ENCODE measurements around the gene SNORC. TPM values are rescaled to one million over a fixed set of nuclear protein-coding genes. Genes with fewer than 3 reads are reported as not detected.
"Not testable (repeated sequence)": the region's sequence is repeated elsewhere in the genome, so short reads cannot be mapped to it uniquely, and the experiment has no call there.

The SNORC gene
- 2.8 and 3.1 TPM in 2 replicates for total RNA-seq (2014; rRNA removed; shearing (Covaris generic))
- 11.4 and 47.7 TPM in 2 replicates for polyA plus RNA-seq (2014; cell fraction: nucleus; rRNA removed)

DNA sequence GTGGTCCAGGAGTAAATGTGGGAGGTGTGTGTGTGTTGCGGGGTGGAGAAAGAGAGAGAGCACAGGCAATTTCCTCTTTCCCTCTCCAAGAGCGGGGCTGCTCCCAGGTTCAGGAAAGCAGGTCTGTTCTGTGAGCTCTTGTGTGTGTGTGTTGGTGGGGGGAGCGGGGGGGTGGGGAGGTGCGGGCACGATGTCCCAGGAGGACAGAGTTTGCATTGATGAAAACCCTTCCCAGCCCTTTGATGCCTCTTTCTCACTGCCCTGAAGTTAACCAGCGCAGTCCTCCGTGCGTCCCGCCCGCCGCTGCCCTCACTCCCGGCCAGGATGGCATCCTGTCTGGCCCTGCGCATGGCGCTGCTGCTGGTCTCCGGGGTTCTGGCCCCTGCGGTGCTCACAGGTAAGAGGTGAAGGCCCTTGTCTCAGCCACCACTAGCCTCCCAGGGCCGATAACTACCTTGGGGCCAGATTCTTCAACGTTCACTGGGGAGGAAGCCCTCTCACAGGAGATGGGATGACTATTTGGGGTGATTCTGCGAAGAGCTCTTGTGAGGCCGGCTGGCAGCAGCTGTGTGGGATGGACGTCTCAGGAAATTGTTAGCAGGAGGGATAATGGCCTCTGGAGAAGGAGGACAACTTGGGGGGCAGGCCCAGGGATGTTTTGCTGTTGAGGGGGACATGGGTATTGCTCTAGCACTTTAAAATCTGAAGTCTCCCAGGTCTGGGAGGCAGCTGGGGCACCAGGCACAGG, at the start of gene SNORC:
Gene SNORC (plus strand): TSS at position 247 of the 748 bp plus-strand sequence. CDS start 78 bp downstream, at position 325.
- no peak for DNase-seq (ENCODE audit: extremely low read depth, low read depth)

GRCh38 chr2:232829988-232830387, 40.1 kb upstream of the SNORC start:
- DNase-seq (ENCODE audit: extremely low read depth, low read depth): no peak

DNA sequence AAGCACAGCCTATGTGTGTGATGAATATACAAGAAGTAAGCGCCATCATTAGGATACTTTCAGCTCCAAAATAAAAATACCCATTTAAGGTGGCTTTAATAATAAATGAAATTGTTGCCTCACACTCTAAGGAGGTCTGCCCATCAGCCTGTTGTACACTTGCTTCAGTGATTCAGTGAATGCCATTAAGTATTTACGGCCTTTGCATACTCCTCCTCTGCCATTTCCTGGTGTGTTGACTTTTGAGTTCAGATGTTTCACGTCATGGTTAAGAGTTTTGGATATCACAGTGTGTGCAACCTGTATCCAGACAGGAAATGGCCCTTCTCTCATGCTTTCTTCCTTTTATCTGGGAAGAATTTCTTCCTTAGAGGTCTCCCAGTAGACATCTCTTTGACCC, 38.6 kb upstream of the SNORC start:
- DNase-seq (ENCODE audit: extremely low read depth, low read depth): no peak

- DNase-seq (ENCODE audit: extremely low read depth, low read depth): no peak
Observed at GRCh38 chr2:232833830-232834229, 36.2 kb upstream of the SNORC start.

DNA sequence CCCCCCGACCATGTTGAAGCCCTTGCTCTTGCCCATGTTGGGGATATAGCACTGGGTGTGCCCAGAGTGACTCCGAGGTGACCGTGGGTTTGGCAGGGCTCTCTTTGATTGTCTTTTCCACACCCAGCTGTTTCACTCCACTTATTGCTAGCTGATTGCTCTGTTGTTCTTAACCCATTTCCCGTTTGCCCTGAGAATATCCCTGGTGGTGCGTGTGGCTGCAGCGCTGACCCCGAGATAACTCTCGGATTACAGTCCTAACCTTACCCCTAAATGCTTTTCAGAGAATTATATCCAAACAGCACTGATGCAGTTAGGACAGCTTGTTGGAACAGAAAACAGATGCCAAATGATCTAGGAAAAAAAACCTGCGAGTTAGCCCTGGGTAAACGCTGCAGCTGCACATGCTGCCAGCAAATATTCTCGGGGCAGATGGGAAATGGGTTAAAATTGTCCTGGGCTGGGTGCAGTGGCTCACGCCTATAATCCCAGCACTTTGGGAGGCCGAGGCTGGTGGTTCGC, 34.3 kb upstream of the SNORC start:
- DNase-seq (ENCODE audit: extremely low read depth, low read depth): no peak

DNA sequence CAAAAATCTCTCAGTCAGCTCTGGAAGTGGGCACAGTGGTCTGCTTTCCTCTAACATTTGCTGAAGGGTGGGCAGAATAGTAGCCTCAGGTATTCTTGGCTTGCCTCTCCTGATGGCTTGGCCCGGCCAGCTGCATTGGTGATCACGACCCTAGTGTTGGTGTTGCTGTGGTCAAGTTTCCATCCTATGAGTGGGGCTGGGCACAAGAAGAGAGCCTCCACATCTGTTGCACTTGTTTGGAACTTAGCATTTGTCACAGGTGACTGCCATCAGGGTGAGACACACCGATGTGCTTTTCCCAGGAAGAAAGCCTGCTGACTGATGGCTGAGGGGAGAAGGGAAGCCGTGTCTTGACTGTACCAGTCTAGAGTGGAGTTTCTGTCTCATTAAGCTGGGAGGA, 33.1 kb upstream of the SNORC start:
- no peak for DNase-seq (ENCODE audit: extremely low read depth, low read depth)

DNA sequence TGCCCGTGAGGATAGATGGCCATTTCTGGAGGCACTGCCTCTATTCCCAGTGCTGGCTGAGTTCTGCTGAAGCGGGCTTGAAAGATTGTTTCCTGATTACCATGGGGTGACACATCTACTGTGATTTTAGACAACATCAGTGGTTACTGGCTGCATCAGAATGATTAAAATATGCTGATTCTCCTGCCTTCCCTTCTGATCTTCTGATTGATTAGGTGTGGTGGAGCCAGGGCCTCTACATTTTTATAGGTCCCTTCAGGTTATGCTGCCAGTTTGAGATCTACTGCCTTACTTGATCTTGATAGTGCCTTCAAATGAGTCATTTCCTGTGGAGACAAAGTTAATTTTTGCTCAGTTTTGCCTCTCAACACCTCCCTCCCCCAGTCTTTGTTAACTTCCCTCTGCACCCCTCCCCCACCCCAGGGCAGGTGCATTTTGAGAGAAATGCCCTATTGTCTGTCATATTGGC, 31.6 kb upstream of the SNORC start:
- DNase-seq (ENCODE audit: extremely low read depth, low read depth): no peak

- DNase-seq (ENCODE audit: extremely low read depth, low read depth): no peak
Observed at GRCh38 chr2:232839411-232840079, 30.5 kb upstream of the SNORC start.

- no peak for DNase-seq (ENCODE audit: extremely low read depth, low read depth)
Observed at GRCh38 chr2:232842689-232843088, 27.4 kb upstream of the SNORC start.

- no peak for DNase-seq (ENCODE audit: extremely low read depth, low read depth)
Observed at GRCh38 chr2:232843834-232844233, 26.2 kb upstream of the SNORC start.

DNA sequence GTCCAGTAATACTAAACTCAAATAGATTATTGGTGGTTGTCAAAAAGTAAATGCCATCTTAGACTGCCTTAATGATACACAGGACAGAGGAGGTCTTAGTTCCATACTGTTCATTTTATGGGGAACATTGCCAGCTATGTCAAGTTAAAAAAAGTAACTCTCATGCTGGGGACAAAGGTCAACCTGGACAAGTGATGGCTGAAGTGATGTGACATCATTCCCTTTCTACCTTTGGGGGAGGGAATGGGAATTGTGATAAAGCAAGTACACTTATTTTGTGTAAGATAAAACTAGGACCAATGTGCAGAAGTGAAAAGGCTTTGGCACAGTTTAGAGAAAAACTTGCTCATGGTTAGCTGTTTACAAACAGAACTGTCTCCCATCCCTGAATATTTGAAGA, 24.0 kb upstream of the SNORC start:
- no peak for DNase-seq (ENCODE audit: extremely low read depth, low read depth)

GRCh38 chr2:232850039-232850438, 20.0 kb upstream of the SNORC start:
- no peak for DNase-seq (ENCODE audit: extremely low read depth, low read depth)

DNA sequence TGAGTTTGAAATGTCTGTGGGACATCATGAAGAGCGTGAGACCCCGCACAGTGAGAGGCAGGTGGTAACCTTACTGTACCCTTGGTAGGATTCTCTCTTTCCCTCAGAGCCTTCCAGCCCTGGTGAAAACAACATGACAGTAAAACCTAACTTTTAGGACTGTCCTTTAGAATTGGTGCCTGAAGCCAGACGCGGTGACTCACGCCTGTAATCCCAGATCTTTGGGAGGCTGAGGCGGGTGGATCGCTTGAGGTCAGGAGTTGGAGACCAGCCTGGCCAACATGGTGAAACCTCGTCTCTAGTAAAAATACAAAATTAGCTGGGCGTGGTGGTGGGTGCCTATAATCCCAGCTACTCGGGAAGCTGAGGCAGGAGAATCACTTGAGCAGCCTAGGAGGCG, 18.0 kb upstream of the SNORC start:
- DNase-seq (ENCODE audit: extremely low read depth, low read depth): not testable (repeated sequence)

GRCh38 chr2:232852676-232853075, 17.4 kb upstream of the SNORC start:
- no peak for DNase-seq (ENCODE audit: extremely low read depth, low read depth)

DNA sequence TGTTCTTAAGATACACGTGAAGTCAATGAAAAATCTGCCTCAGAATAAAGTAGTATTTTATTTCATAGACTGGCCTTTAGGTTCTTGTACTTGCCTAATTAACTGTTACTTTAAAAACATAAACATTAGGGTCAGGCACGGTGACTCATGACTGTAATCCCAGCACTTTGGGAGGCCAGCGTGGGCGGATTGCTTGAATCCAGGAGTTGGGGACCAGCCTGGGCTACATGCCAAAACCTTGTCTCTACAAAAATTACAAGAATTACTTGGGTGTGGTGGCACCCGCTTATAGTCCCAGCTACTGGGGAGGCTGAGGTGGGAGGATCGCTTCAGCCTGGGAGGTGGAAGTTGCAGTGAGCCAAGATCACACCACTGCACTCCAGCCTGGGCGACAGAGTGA, 16.0 kb upstream of the SNORC start:
- peak; percentile 28 for DNase-seq (ENCODE audit: extremely low read depth, low read depth)

GRCh38 chr2:232857158-232857563, 12.9 kb upstream of the SNORC start:
- peak; percentile 23 for DNase-seq (ENCODE audit: extremely low read depth, low read depth)

DNA sequence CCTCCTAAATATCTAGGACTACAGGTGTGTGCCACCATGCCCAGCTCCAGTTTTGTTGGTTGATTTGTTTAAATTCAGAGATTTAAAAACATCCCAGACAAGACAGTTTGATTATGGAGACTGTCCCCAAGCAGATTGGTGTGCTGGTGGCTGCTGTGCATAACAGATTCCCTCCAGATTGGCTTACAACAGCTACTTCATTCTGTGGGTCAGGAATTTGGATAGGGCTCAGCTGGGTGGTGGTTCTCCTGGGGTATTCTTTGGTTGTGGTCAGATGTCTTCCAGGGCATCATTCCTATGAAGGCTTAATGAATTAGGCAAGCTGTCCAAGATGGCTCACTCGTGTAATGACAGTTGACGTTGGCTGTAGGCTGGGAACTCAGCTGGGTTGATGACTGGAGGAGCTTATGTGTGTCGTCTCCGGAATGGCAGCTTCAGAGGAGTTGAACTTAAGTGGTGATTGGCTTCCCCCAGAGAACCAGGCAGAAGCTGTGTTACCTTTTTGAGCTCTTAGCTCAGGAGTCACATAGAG, 10.6 kb upstream of the SNORC start:
- DNase-seq (ENCODE audit: extremely low read depth, low read depth): no peak

- no peak for DNase-seq (ENCODE audit: extremely low read depth, low read depth)
Observed at GRCh38 chr2:232860593-232861241, 9.3 kb upstream of the SNORC start.

GRCh38 chr2:232861353-232861752, 8.7 kb upstream of the SNORC start:
- DNase-seq (ENCODE audit: extremely low read depth, low read depth): no peak

- DNase-seq (ENCODE audit: extremely low read depth, low read depth): no peak
Observed at GRCh38 chr2:232863996-232864395, 6.1 kb upstream of the SNORC start.

GRCh38 chr2:232865165-232865564, 4.9 kb upstream of the SNORC start:
- DNase-seq (ENCODE audit: extremely low read depth, low read depth): no peak
